Measurements from ENCODE around the gene MYBPH.

The MYBPH gene

GRCh38 chr1:203201516-203202205 is 26.0 kb upstream of the MYBPH start:
- DNase-seq (ENCODE audit: insufficient read length, low spot score) (no peak), FAIRE-seq (no peak)

DNA sequence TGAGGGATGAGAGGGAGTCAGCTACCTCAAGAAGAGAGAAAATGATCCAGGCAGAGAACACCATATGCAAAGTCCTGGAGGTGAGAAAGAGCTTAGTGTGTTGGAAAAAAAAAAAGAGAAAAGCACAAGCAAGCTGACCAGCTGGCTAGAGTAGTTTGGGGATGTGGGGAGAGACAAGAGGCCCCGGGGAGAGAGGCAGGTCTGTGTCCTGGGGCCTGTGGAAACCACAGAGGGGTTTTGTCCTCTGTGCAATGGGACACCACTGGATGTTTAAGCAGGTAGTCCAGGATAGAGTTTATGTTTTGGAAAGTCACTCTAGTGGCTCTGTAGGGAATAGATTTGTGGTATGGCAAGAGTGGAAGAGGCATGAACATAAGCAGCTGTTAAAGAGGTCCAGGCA is 25.3 kb upstream of the MYBPH start:
- no peak for DNase-seq (ENCODE audit: insufficient read length, low spot score)
- no peak for FAIRE-seq

DNA sequence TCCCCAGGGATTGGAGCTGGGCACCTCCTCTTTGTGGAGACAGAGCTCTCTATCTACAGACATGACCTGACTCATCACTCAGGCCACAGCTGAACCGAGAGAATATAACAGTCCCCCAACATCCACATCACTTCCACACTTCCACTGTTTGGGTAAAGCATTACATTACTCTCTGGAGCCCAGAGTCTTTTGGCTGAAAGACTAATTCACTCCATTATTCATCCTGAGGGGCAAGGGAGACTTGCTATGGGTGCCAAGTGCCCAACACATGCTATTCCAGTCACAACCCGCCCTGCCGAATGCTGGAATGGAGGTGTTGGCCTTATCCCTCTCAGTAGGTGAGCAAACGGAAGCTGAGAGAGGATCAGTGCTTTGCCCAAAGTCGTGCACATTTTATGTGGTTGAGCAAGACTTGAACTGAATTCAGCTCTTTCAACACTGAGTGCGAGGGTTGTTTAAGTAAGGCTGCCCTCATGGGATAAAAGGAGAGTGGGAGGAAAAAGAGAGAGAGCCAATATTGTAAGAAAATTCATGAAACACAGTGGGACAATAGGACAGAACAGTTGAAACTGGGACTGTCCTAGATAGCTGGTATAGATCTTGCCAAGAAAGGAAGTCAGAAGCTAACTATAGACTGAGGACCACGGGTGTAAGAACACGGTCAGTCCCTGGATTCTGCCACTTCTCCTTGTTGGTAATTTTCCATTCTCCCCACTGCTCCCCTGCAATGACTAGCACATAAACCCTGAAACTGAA is 24.4 kb upstream of the MYBPH start:
- FAIRE-seq (no peak), DNase-seq (ENCODE audit: insufficient read length, low spot score) (no peak)

DNA sequence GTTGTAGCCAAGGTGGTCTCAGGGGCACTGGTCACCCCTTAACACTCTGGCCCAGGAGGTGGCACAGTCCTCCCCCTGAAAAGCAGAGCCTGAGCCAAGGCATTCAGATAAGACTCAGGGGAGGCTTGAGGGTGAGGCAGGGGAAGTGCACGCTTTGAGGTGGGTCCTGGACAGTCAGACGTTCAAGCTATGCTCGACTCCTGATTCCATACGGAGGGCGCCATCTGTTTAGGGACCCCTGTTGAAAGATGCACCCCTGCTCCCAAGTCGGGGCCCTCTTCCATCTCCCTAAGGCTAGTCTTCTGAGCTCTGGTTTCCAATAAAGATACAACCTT is 23.8 kb upstream of the MYBPH start:
- FAIRE-seq (no peak), DNase-seq (ENCODE audit: insufficient read length, low spot score) (no peak)

DNA sequence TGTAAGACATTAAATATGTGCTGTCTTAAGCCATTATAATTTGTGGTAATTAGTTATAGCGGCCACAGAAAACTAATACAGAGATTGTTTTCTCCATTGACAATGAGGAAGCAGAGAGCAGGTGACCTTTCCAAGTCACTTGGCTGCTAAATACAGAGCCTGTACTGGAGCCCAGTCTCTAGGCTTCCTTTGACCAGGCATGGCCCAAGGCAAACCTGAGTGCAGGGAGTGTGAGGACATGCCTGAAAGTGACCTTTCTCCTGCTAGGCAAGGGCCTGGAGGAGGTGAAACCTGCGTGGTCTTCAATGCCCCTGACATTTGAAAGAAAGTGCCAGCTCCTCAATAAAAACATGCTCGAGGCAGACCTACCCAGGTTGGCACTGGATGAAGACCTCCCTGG is 23.4 kb upstream of the MYBPH start:
- DNase-seq (ENCODE audit: insufficient read length, low spot score) = no peak
- FAIRE-seq = no peak

DNA sequence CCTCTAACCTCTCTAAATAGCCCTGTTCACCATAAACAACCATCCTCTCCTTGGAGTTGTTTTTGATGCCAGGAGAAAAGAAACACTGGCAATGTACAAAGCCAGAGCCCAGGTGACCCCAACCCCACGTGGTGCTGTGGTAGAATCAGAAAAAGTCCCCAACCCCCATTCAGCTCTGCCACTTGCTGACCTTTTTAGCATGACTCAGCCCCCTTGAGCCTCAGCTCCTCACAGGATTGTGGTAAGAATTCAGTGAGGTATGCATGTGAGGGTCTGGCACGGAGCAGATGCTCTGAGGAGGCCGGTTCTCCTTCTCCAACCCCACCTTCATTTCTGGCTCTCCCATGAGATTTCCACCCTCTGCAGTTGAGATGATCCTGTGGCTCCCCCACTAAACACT is 22.0 kb upstream of the MYBPH start:
- FAIRE-seq (no peak), DNase-seq (ENCODE audit: insufficient read length, low spot score) (no peak)

DNA sequence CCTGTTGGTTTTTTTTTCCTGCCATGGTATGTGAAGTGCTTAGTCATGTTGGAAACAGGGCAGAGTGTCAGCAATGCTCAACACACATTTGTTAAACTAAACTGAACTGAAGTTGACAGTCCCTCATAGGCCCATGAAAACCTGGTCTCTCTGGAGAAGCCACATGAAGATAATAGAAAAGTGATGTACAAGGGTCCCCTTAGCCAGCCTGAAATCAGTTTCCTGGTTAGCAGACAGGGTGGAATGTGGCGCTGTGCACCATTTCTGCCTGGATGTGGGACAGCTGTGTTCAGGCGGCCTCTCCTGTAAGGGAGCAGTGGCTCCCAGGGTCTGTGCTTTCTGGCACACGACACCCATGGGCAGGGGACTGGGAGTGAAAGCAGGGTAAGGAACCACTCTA is 20.7 kb upstream of the MYBPH start:
- DNase-seq (ENCODE audit: insufficient read length, low spot score) (no peak), FAIRE-seq (no peak)

DNA sequence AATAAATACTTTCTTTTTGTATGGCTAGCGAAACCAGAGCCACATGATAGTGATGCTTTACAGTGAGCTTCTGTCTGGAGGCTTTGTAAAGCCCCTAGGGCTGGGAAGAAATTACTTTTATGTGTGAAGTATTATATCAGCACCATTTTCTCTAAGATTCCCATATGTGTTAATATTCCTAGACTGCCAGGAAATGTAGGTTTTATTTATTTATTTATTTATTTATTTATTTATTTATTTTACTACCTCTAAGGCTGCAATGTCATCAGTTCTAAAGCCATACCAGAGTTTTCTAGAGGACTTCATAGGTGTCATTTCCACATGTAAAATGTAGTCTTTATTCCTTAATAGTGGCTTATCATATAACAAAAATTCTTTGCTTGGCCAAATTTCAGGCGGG is 15.3 kb upstream of the MYBPH start:
- FAIRE-seq (no peak), DNase-seq (ENCODE audit: insufficient read length, low spot score) (no peak)

GRCh38 chr1:203189951-203190352 is 14.3 kb upstream of the MYBPH start:
- no peak for DNase-seq (ENCODE audit: insufficient read length, low spot score)
- no peak for FAIRE-seq

- FAIRE-seq = no peak
These were observed 13.1 kb upstream of the MYBPH start for GRCh38 chr1:203188686-203189232.

DNA sequence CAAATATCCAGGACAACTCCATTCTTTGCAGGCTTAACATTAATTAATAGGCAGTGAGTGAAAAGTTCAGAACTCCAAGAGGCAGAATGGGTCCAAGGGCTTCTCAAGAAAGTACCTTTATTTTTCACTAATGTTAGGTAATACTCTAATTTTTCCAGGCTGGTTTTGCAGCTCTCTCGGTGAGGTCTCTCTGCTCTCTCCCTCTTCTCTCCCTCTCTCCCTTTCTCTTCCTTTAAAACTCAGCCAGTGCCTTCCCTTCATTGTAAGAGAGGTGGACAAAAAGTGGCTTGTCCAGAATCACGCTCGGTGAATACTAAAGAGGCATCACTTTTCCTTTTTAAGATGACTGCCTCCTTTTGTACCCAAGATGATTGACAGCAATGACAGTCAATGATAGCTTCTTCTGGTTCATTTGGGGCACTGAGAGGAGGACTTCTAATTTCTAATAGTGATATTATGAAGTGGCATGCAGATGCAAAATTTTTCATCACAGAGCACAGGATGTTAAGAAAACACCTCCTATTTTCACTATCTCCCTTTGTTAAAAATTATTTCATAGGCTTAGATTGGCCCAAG is 12.2 kb upstream of the MYBPH start:
- no peak for DNase-seq (ENCODE audit: insufficient read length, low spot score)
- no peak for FAIRE-seq

More at GRCh38 chr1:203188686-203189232, 13.1 kb upstream of the MYBPH start:
- no peak for DNase-seq (ENCODE audit: insufficient read length, low spot score)

GRCh38 chr1:203187304-203187685 is 11.7 kb upstream of the MYBPH start:
- no peak for FAIRE-seq

GRCh38 chr1:203186446-203187303 is 11.0 kb upstream of the MYBPH start, which contains the start of gene CHI3L1:
Gene CHI3L1 (minus strand): TSS chr1:203186704. CDS start chr1:203186623, 81 bp downstream.
- no peak for FAIRE-seq
- DNase-seq (ENCODE audit: insufficient read length, low spot score) = no peak

More at GRCh38 chr1:203187304-203187685, 11.7 kb upstream of the MYBPH start:
- no peak for DNase-seq (ENCODE audit: insufficient read length, low spot score)

- no peak for FAIRE-seq
These were observed 10.4 kb upstream of the MYBPH start for GRCh38 chr1:203186091-203186445.

DNA sequence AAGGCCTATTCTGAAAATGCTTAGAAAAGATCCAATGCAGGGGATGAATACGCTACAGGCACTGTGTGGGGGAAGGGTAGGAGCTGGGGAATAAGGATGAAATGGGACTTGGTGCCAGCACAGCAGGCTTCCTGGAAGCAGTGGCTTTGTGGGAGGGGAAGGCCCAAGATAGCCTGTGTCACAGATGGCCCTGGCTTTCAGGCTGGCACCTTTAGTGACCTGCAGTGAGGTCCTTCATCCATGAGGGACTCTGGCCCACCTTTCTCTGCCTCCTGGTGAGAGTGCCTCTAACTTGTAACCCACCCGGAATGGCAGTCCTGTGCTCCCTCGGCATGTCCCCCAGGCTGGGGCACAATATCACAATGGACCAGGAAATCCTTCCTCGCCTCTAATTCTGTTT is 10.0 kb upstream of the MYBPH start:
- DNase-seq (ENCODE audit: insufficient read length, low spot score) (no peak), FAIRE-seq (no peak)

More at GRCh38 chr1:203186091-203186445, 10.4 kb upstream of the MYBPH start:
- no peak for DNase-seq (ENCODE audit: insufficient read length, low spot score)

DNA sequence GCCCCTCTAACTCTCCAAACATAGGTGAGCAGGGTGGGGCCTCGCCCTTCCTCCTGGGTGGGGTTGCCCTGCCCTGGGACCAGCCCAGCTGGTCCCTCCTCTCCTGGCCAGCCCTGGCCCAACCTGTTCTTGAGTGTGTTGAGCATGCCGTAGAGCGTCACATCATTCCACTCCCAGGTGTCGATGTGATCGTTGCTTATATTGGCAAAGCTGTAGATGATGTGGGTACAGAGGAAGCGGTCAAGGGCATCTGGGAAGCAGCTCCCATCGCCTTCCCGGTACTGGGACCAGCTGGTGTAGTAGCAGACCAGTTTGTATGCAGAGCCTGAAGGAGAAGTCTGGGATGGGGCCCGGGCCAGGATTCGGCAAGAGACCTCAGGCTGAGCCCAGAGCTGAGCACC is 9.4 kb upstream of the MYBPH start:
- FAIRE-seq = no peak

DNA sequence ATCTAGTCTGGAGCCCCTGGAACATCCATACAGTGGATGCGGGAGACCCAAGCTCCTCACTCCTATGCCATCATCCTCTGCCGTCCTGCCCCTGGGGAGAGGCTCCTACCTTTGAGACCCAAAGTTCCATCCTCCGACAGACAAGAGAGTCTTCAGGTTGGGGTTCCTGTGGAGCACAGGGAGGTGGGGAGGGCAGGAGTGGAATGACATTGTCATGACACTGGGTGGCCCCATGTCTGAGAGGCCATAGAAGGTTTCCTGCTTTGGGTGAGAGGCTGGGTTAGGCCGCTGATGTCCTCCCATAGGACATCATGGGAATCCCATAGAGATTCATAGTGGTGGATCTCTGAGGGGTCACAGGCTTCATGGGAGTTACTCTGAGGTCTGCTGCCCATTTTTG is 8.8 kb upstream of the MYBPH start:
- no peak for FAIRE-seq

More for the DNA sequence above, 9.4 kb upstream of the MYBPH start:
- no peak for DNase-seq (ENCODE audit: insufficient read length, low spot score)

GRCh38 chr1:203183828-203184227 is 8.2 kb upstream of the MYBPH start:
- FAIRE-seq (no peak), DNase-seq (ENCODE audit: insufficient read length, low spot score) (no peak)

More for the DNA sequence above, 8.8 kb upstream of the MYBPH start:
- no peak for DNase-seq (ENCODE audit: insufficient read length, low spot score)

DNA sequence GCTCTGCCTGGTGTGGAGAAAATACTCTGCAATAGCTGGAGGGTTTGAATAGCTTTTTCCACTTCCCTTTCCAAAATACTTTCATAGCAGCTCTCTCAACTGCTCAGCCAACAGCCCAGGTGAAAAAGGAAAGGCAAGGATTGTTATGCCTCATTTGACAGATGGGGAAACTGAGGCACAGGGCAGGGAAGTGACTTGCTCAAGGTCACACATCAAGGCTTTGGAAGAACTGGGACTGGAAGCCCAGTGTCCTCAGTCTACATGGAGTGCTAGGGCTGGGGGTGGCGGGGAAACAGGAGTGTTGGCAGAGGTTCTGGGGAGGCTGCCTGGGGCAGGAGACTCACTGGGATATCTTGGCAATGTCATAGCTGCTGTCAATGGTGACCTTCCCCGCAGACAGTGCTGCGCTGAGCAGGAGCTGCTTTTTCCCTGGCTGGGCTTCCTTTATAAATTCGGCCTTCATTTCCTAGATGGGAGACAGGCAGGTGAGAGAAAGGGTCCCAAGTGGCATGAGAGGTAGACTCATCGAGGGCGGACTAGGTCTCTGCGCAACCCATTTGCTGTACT is 6.8 kb upstream of the MYBPH start:
- FAIRE-seq (no peak), DNase-seq (ENCODE audit: insufficient read length, low spot score) (no peak)

GRCh38 chr1:203181586-203182386 is 6.2 kb upstream of the MYBPH start:
- FAIRE-seq (no peak), DNase-seq (ENCODE audit: insufficient read length, low spot score) (no peak)

All from GM19239 (cell line).